Sigmoid colon (tissue), 4 donors: ENCODE data around the gene BPIFA2.

ENCODE experiments used
- CTCF ChIP-seq, 4 experiments: fragments of 450-650 bp in 3 of 4; fragments of 200-600 bp in 1 of 4; IDR thresholded peaks; one replicate each; pipeline ENCODE4 v1.5.1; 2016 to 2019; ENCODE audit warnings: antibody characterized with exemption in 4 of 4, mild to moderate bottlenecking in 3 of 4, moderate library complexity in 2 of 4
- POLR2A ChIP-seq, 2 donors: fragments of 450-650 bp; IDR thresholded peaks; one replicate each; pipeline ENCODE4 v1.6.1; 2016; ENCODE audit warnings: antibody characterized with exemption in 2 of 2, mild to moderate bottlenecking in 2 of 2, moderate library complexity in 2 of 2
- POLR2AphosphoS5 ChIP-seq, 4 donors: sonication (generic); formaldehyde crosslinking; IDR thresholded peaks; one replicate each; pipeline ENCODE4 v1.6.1; 2017; ENCODE audit warnings: antibody characterized with exemption in 4 of 4

- TF ChIP-seq CTCF (IDR thresholded peaks at IDR 0.05) (no peak), POLR2A (IDR thresholded peaks at IDR 0.05) (no peak), POLR2AphosphoS5 (IDR thresholded peaks at IDR 0.05) (no peak)
Observed at GRCh38 chr20:33172781-33173180, 4.8 kb downstream of the BPIFA2 start.
